GM23338 (cell line): ENCODE results near the gene MPPED2.

Source experiments
- CREB1 ChIP-seq: fragments of 250-450 bp; sonication (Bioruptor Pico); IDR thresholded peaks from 2 replicates; pipeline ENCODE4 v1.5.0; 2020; ENCODE audit warnings: low read depth, mild to moderate bottlenecking, moderate library complexity
- CTCF ChIP-seq, 2 experiments: fragments of 200-600 bp in 1 of 2; sonication (generic) in 1 of 2; conservative IDR thresholded peaks; 2 replicates each; pipeline versions ENCODE4 v1.5.1 to v1.6.1; 2016 to 2017; ENCODE audit warnings: antibody characterized with exemption in 2 of 2, low read depth in 2 of 2, mild to moderate bottlenecking in 2 of 2, moderate library complexity in 1 of 2
- EZH2 ChIP-seq: fragments of 200-600 bp; sonication (generic); IDR thresholded peaks from one replicate; pipeline ENCODE4 v1.8.0; 2017; ENCODE audit warnings: antibody characterized with exemption, mild to moderate bottlenecking, low read depth; ENCODE audit not compliant: unreplicated experiment
- EZH2phosphoT487 ChIP-seq: fragments of 200-600 bp; sonication (generic); IDR thresholded peaks from one replicate; pipeline ENCODE4 v1.8.1; 2018; ENCODE audit warnings: antibody characterized with exemption; ENCODE audit not compliant: unreplicated experiment
- JUNB ChIP-seq: IDR thresholded peaks from one replicate; pipeline ENCODE4 v1.6.1; 2016; ENCODE audit warnings: antibody characterized with exemption; ENCODE audit not compliant: unreplicated experiment
- NANOG ChIP-seq: IDR thresholded peaks from 2 replicates; pipeline ENCODE4 v1.6.1; 2016; ENCODE audit warnings: antibody characterized with exemption, borderline replicate concordance
- POLR2AphosphoS5 ChIP-seq: IDR thresholded peaks from 2 replicates; pipeline ENCODE4 v1.6.1; 2016; ENCODE audit warnings: antibody characterized with exemption, low read depth
- REST ChIP-seq: IDR thresholded peaks from one replicate; pipeline ENCODE4 v1.6.1; 2018; ENCODE audit warnings: antibody characterized with exemption; ENCODE audit not compliant: unreplicated experiment
- STAT1 ChIP-seq: IDR thresholded peaks from one replicate; pipeline ENCODE4 v1.6.1; 2016; ENCODE audit warnings: antibody characterized with exemption; ENCODE audit not compliant: unreplicated experiment
- ZNF114 ChIP-seq: fragments of 250-450 bp; sonication (Bioruptor Pico); IDR thresholded peaks from 2 replicates; pipeline ENCODE4 v1.5.0; 2020; ENCODE audit warnings: mild to moderate bottlenecking, moderate library complexity
- ZNF331 ChIP-seq: fragments of 250-450 bp; sonication (Bioruptor Pico); IDR thresholded peaks from 2 replicates; pipeline ENCODE4 v1.5.0; 2020; ENCODE audit warnings: low read depth, mild to moderate bottlenecking, moderate library complexity
- ZNF462 ChIP-seq: fragments of 250-450 bp; sonication (Bioruptor Pico); IDR thresholded peaks from 2 replicates; pipeline ENCODE4 v1.5.0; 2020; ENCODE audit warnings: mild to moderate bottlenecking, moderate library complexity
- TF ChIP-seq, protein P1 (sequence below): IDR thresholded peaks from 2 replicates; pipeline ENCODE4 v1.6.1; 2016; ENCODE audit warnings: antibody characterized with exemption

GRCh38 chr11:30452842-30453241 lies 133.3 kb downstream of the MPPED2 start:
- TF ChIP-seq CTCF (conservative IDR thresholded peaks at IDR 0.05; ENCODE audit: low read depth in 2 of 2) = no peak
- no peak for TF ChIP-seq EZH2
- TF ChIP-seq REST = no peak
- TF ChIP-seq POLR2AphosphoS5 = no peak
- TF ChIP-seq CREB1 (CRISPR knock-in tag) = no peak
- TF ChIP-seq JUNB = no peak
- TF ChIP-seq NANOG = no peak
- no peak for TF ChIP-seq EZH2phosphoT487
- TF ChIP-seq, protein P1, sequence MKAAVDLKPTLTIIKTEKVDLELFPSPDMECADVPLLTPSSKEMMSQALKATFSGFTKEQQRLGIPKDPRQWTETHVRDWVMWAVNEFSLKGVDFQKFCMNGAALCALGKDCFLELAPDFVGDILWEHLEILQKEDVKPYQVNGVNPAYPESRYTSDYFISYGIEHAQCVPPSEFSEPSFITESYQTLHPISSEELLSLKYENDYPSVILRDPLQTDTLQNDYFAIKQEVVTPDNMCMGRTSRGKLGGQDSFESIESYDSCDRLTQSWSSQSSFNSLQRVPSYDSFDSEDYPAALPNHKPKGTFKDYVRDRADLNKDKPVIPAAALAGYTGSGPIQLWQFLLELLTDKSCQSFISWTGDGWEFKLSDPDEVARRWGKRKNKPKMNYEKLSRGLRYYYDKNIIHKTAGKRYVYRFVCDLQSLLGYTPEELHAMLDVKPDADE = no peak
- TF ChIP-seq STAT1 = no peak
- TF ChIP-seq ZNF462 (CRISPR knock-in tag) = no peak
- TF ChIP-seq ZNF331 (CRISPR knock-in tag) = no peak
- no peak for TF ChIP-seq ZNF114
